Measurements from ENCODE around the gene OR10J4. TPM values are rescaled to one million over a fixed set of nuclear protein-coding genes. Genes with fewer than 3 reads are reported as not detected.

OR10J4 gene
- not detected for total RNA-seq

GRCh38 chr1:159431904-159432303, at the start of gene OR10J4:
Gene OR10J4 (plus strand): TSS chr1:159432204.

GRCh38 chr1:159439422-159439821, 7.4 kb downstream of the OR10J4 start, which contains the start of gene OR10J1:
Gene OR10J1 (plus strand): TSS chr1:159439722. CDS start chr1:159439792, 70 bp downstream.

Other genes with a start within 250 kb of the OR10J4 start
- 0.92 TPM for gene ACKR1, start 227.3 kb upstream of the OR10J4 start, total RNA-seq
- not detected for gene FCER1A, start 129.9 kb upstream of the OR10J4 start, total RNA-seq
- not detected for gene OR10J1, start 7.5 kb downstream of the OR10J4 start, total RNA-seq
- not detected for gene OR10J5, start 103.8 kb downstream of the OR10J4 start, total RNA-seq
- gene APCS, start 155.6 kb downstream of the OR10J4 start, total RNA-seq: not detected

Data from diencephalon (tissue), 1 donor.